Measurements from ENCODE around the gene RASGEF1C. TPM values are rescaled to one million over a fixed set of nuclear protein-coding genes. Genes with fewer than 3 reads are reported as not detected.

RASGEF1C gene
- total RNA-seq, 1 donor from 2014 or later = 0.27 TPM

- TF ChIP-seq CTCF (IDR thresholded peaks at IDR 0.05; ENCODE audit: borderline replicate concordance) = no peak
- H3K27me3 ChIP-seq (ENCODE audit: low read depth) = peaks cover 78% of the 10 kb centered on the region
- H3K9me3 ChIP-seq (replicated peaks) = no peaks in the 10 kb centered on the region
- no peak overlapping the region for H3K27ac ChIP-seq (replicated peaks)
- no peaks in the 10 kb centered on the region for H3K36me3 ChIP-seq
- DNase-seq = no peak
- H3K4me3 ChIP-seq = no peak overlapping the region
- intact Hi-C loops (cut with micrococcal nuclease) = no loop called here
- peaks cover 11% of the 10 kb centered on the region for H3K4me1 ChIP-seq
Measured at GRCh38 chr5:180205916-180206315, 3.1 kb downstream of the RASGEF1C start.

GRCh38 chr5:180204276-180204819 is 4.7 kb downstream of the RASGEF1C start:
- no peak for DNase-seq
- no peak overlapping the region for H3K27ac ChIP-seq (replicated peaks)
- TF ChIP-seq CTCF (IDR thresholded peaks at IDR 0.05; ENCODE audit: borderline replicate concordance) = no peak
- intact Hi-C loops (cut with micrococcal nuclease) = no loop called here
- peaks cover 9% of the 10 kb centered on the region for H3K4me1 ChIP-seq
- H3K4me3 ChIP-seq = no peak overlapping the region
- H3K27me3 ChIP-seq (ENCODE audit: low read depth) = peaks cover 66% of the 10 kb centered on the region
- no peaks in the 10 kb centered on the region for H3K9me3 ChIP-seq (replicated peaks)
- H3K36me3 ChIP-seq = no peaks in the 10 kb centered on the region

- no peak for DNase-seq
- H3K4me1 ChIP-seq = peaks cover 1% of the 10 kb centered on the region
- no peak overlapping the region for H3K4me3 ChIP-seq
- no peaks in the 10 kb centered on the region for H3K9me3 ChIP-seq (replicated peaks)
- H3K27ac ChIP-seq (replicated peaks) = no peak overlapping the region
- no peaks in the 10 kb centered on the region for H3K36me3 ChIP-seq
- intact Hi-C loops (cut with micrococcal nuclease) = no loop called here
- peaks cover 70% of the 10 kb centered on the region for H3K27me3 ChIP-seq (ENCODE audit: low read depth)
- TF ChIP-seq CTCF (IDR thresholded peaks at IDR 0.05; ENCODE audit: borderline replicate concordance) = no peak
Measured at GRCh38 chr5:180202939-180203573, 6.0 kb downstream of the RASGEF1C start.

GRCh38 chr5:180201051-180201987 is 7.7 kb downstream of the RASGEF1C start:
- no peaks in the 10 kb centered on the region for H3K36me3 ChIP-seq
- no peak for DNase-seq
- H3K27me3 ChIP-seq (ENCODE audit: low read depth) = peaks cover 66% of the 10 kb centered on the region
- TF ChIP-seq CTCF (IDR thresholded peaks at IDR 0.05; ENCODE audit: borderline replicate concordance) = peak; percentile 35
- H3K9me3 ChIP-seq (replicated peaks) = no peaks in the 10 kb centered on the region
- H3K27ac ChIP-seq (replicated peaks) = no peak overlapping the region
- H3K4me1 ChIP-seq = no peaks in the 10 kb centered on the region
- intact Hi-C loops (cut with micrococcal nuclease) = no loop called here
- H3K4me3 ChIP-seq = no peak overlapping the region

GRCh38 chr5:180199390-180199789 is 9.6 kb downstream of the RASGEF1C start:
- H3K4me3 ChIP-seq = no peak overlapping the region
- no peaks in the 10 kb centered on the region for H3K36me3 ChIP-seq
- H3K27me3 ChIP-seq (ENCODE audit: low read depth) = peaks cover 48% of the 10 kb centered on the region
- intact Hi-C loops (cut with micrococcal nuclease) = no loop called here
- H3K9me3 ChIP-seq (replicated peaks) = no peaks in the 10 kb centered on the region
- DNase-seq = no peak
- no peaks in the 10 kb centered on the region for H3K4me1 ChIP-seq
- H3K27ac ChIP-seq (replicated peaks) = no peak overlapping the region
- TF ChIP-seq CTCF (IDR thresholded peaks at IDR 0.05; ENCODE audit: borderline replicate concordance) = no peak

Data from left ventricle myocardium inferior (tissue), 1 donor.